SK-N-MC (cell line): Measurements from ENCODE around the gene TTR.

ENCODE experiments used
- EZH2 ChIP-seq: fragments of 200-600 bp; sonication (generic); IDR thresholded peaks from one replicate; pipeline ENCODE4 v1.6.1; 2017; ENCODE audit warnings: antibody characterized with exemption
- FOXP2 ChIP-seq: optimal IDR thresholded peaks from 2 replicates; pipeline ENCODE3; 2011; ENCODE audit warnings: mild to moderate bottlenecking, moderate library complexity; ENCODE audit not compliant: insufficient read depth; ENCODE audit errors: extremely low read length, control extremely low read depth

- TF ChIP-seq FOXP2 = no peak
- no peak for TF ChIP-seq EZH2
Measured at GRCh38 chr18:31565782-31566512, 25.7 kb upstream of the TTR start.
